K562 (cell line): ENCODE results near the gene AAK1. TPM values are rescaled to one million over a fixed set of nuclear protein-coding genes. Genes with fewer than 3 reads are reported as not detected.

ENCODE experiments used
- ATAC-seq: fragments of 200-7000 bp; cut with Tn5 transposase; 3 replicates; pipeline ENCODE4 v1.9.1; 2020; ENCODE audit warnings: moderate library complexity
- BruUV-seq: library from RNA; stranded (reverse); fragments of 400-500 nt; replicated peaks from 2 replicates; lab custom pipeline; 2021; lab: Mats Ljungman, UMichigan
- CTCF ChIA-PET: fragments of 300-600 bp; formaldehyde crosslinking; extraction: SDS; loops from one replicate; lab custom pipeline; 2021; ENCODE audit warnings: low intra/inter-chr PET ratio; lab: Yijun Ruan, JAX
- POLR2A ChIA-PET: fragments of 300-600, 350-650 bp; sonication (Branson Sonifier 250); formaldehyde crosslinking; extraction: SDS; loops from one replicate; lab custom pipeline; 2021; ENCODE audit warnings: antibody characterized with exemption, inconsistent platforms; lab: Yijun Ruan, JAX
- DNase-seq, 4 experiments: peaks; one replicate each; pipeline versions ENCODE4 v3.0.0 to v3.0.0-alpha.2; 2011 to 2018; ENCODE audit warnings: low spot score in 3 of 4, mixed read lengths in 3 of 4; ENCODE audit errors: extremely low read depth in 1 of 4
- FAIRE-seq: peaks from 2 replicates; lab custom pipeline; 2011; peaks lifted over from hg19 to GRCh38; lab: Jason Lieb, UNC
- H2AFZ ChIP-seq: 2 replicates; pipeline ENCODE4 v1.6.0; 2011; ENCODE audit warnings: low read depth, low read length, control low read depth, inconsistent platforms
- H3K27ac ChIP-seq: fragments of 200-600 bp; 3 replicates; pipeline ENCODE4 v1.8.0; 2011; ENCODE audit warnings: low read depth, mild to moderate bottlenecking, control low read depth, inconsistent platforms, low read length, moderate library complexity, mixed read lengths; ENCODE audit errors: extremely low read depth
- H3K27me3 ChIP-seq, 2 experiments: fragments of 300-600 bp in 1 of 2; 2 replicates in 1 of 2; 3 replicates in 1 of 2; pipeline versions ENCODE4 v1.6.0 to v1.8.0; 2011; ENCODE audit warnings: inconsistent platforms in 2 of 2, low read length in 2 of 2, mild to moderate bottlenecking in 1 of 2, mixed read lengths in 1 of 2, moderate library complexity in 1 of 2; ENCODE audit not compliant: control insufficient read depth in 2 of 2, insufficient read depth in 2 of 2
- H3K36me3 ChIP-seq: fragments of 300-600 bp; 3 replicates; pipeline ENCODE4 v1.8.0; 2011; ENCODE audit warnings: mild to moderate bottlenecking, low read length, inconsistent platforms; ENCODE audit not compliant: control insufficient read depth, insufficient read depth
- H3K4me1 ChIP-seq, 2 experiments: fragments of 200-600 bp in 1 of 2; replicated peaks in 1 of 2; 2 replicates in 1 of 2; 3 replicates in 1 of 2; pipeline versions ENCODE4 v1.5.1 to v1.8.0; 2011; ENCODE audit warnings: inconsistent platforms in 2 of 2, low read length in 2 of 2, mild to moderate bottlenecking in 1 of 2, mixed read lengths in 1 of 2, moderate library complexity in 1 of 2; ENCODE audit not compliant: control insufficient read depth in 2 of 2, insufficient read depth in 2 of 2
- H3K4me2 ChIP-seq: 2 replicates; pipeline ENCODE4 v1.6.1; 2011; ENCODE audit warnings: low read length, control low read depth, inconsistent platforms, mixed read lengths; ENCODE audit not compliant: insufficient read depth
- H3K4me3 ChIP-seq: fragments of 200-600 bp; sonication (generic), shearing (Covaris generic); 2 replicates; pipeline ENCODE4 v1.5.1; 2016; ENCODE audit warnings: control low read depth, inconsistent platforms
- H3K79me2 ChIP-seq: fragments of 200-600 bp; 3 replicates; pipeline ENCODE4 v1.8.0; 2011; ENCODE audit warnings: low read length, inconsistent platforms; ENCODE audit not compliant: control insufficient read depth, insufficient read depth
- H3K9ac ChIP-seq, 2 experiments: 2 replicates each; pipeline versions ENCODE4 v1.6.0 to v1.6.1; 2011; ENCODE audit warnings: low read depth in 2 of 2, low read length in 2 of 2, control low read depth in 1 of 2, inconsistent platforms in 1 of 2, mild to moderate bottlenecking in 1 of 2, mixed read lengths in 1 of 2; ENCODE audit not compliant: insufficient read depth in 1 of 2
- H3K9me1 ChIP-seq: one replicate; pipeline ENCODE4 v1.6.0; 2011; ENCODE audit warnings: inconsistent platforms, mild to moderate bottlenecking, low read length, moderate library complexity; ENCODE audit not compliant: control insufficient read depth, insufficient read depth
- H3K9me3 ChIP-seq: replicated peaks from 2 replicates; pipeline ENCODE4 v1.5.1; 2011; ENCODE audit warnings: low read depth, low read length, inconsistent platforms; ENCODE audit not compliant: control insufficient read depth, insufficient read depth
- H4K20me1 ChIP-seq: replicated peaks from 2 replicates; pipeline ENCODE4 v1.6.1; 2011; ENCODE audit warnings: low read length, inconsistent platforms, mixed read lengths; ENCODE audit not compliant: control insufficient read depth, insufficient read depth
- FOXA3 ChIP-seq, 2 experiments: fragments of 450-650 bp in 1 of 2; sonication (generic) in 1 of 2; formaldehyde crosslinking; IDR thresholded peaks in 1 of 2; conservative IDR thresholded peaks in 1 of 2; 2 replicates each; pipeline versions ENCODE4 v1.4.0 to v1.8.0; 2020 to 2022; ENCODE audit warnings: mild to moderate bottlenecking in 2 of 2, missing genetic modification reagents in 1 of 2
- WGBS: fragments of 100-300 bp; shearing (Covaris generic); methylation state at CpG from one replicate; pipeline ENCODE4 v1.1.6; 2016; ENCODE audit warnings: low coverage, mixed read lengths; ENCODE audit not compliant: insufficient coverage; ENCODE audit errors: missing lambda C conversion rate; 5-methylcytosine and 5-hydroxymethylcytosine counted together
- in situ Hi-C: fragments of 300-500 bp; cut with MboI; formaldehyde crosslinking; loops from 4 replicates; pipeline ENCODE4 v1.15.0; 2018; ENCODE audit warnings: inconsistent platforms, mixed read lengths
- intact Hi-C: fragments of 100-400 bp; cut with micrococcal nuclease; formaldehyde crosslinking; loops from 2 replicates; pipeline ENCODE4 v1.14.2; 2022
- polyA plus RNA-seq, 8 experiments: library from polyadenylated mRNA; depleted of rRNA in 4 of 8; stranded (reverse) in 5 of 8; unstranded in 3 of 8; fragments of >200 nt; fragmentation: Nextera tagmentation in 2 of 8; fragmentation: Illumina TruSeq in 1 of 8; extraction: Ambion mirVana in 2 of 8; extraction: Trizol in 1 of 8; gene quantifications; 2 replicates each; pipeline versions ENCODE4 v1.2.1 to v1.2.3, GENCODE V29; 2011 to 2014; ENCODE audit warnings: inconsistent platforms in 1 of 8, missing spikeins in 1 of 8
- total RNA-seq, 7 experiments: library from RNA; depleted of rRNA in 6 of 7; stranded (reverse); fragments of >200 nt in 6 of 7; fragmentation: Illumina TruSeq in 2 of 7; extraction: Trizol in 2 of 7; gene quantifications; 2 replicates each; pipeline versions ENCODE4 v1.2.1 to v1.2.3, GENCODE V29; 2011 to 2021; ENCODE audit warnings: low replicate concordance in 1 of 7
- TF ChIP-seq, protein P1 (sequence below): fragments of 200-800 bp; sonication (Bioruptor generic); IDR thresholded peaks from 2 replicates; pipeline ENCODE4 v1.6.1; 2016; ENCODE audit warnings: missing genetic modification characterization, missing compliant biosample characterization
- TF ChIP-seq, protein P2 (sequence below): fragments of 450-650 bp; IDR thresholded peaks from 2 replicates; pipeline ENCODE4 v1.6.1; 2016

The AAK1 gene
- total and polyA plus RNA-seq, 9 of the 15 experiments (the other 6 are each of a cell fraction or from before 2014, with no cell fraction given), result 0.89 to 17.1 (median 6.0) TPM

DNA sequence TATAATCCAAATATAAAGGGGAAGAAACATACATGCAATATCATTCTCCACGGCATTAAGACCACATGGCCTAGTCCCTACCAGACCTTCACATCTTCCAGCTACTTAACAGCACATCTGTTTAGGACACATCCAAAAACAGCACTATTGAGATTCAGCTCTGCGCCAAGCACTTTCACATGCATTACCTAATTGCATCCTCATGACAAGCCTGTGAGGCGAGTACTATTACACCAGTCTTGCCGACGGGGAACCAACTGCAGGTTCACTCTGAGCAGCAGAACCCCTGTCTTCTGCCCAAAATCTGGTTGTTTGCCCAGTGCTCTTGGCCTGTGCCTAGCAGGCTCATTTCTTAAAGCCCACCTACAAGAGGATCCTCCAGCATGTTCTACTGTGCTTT, 66.7 kb downstream of the AAK1 start (continued):
- TF ChIP-seq, protein P1, sequence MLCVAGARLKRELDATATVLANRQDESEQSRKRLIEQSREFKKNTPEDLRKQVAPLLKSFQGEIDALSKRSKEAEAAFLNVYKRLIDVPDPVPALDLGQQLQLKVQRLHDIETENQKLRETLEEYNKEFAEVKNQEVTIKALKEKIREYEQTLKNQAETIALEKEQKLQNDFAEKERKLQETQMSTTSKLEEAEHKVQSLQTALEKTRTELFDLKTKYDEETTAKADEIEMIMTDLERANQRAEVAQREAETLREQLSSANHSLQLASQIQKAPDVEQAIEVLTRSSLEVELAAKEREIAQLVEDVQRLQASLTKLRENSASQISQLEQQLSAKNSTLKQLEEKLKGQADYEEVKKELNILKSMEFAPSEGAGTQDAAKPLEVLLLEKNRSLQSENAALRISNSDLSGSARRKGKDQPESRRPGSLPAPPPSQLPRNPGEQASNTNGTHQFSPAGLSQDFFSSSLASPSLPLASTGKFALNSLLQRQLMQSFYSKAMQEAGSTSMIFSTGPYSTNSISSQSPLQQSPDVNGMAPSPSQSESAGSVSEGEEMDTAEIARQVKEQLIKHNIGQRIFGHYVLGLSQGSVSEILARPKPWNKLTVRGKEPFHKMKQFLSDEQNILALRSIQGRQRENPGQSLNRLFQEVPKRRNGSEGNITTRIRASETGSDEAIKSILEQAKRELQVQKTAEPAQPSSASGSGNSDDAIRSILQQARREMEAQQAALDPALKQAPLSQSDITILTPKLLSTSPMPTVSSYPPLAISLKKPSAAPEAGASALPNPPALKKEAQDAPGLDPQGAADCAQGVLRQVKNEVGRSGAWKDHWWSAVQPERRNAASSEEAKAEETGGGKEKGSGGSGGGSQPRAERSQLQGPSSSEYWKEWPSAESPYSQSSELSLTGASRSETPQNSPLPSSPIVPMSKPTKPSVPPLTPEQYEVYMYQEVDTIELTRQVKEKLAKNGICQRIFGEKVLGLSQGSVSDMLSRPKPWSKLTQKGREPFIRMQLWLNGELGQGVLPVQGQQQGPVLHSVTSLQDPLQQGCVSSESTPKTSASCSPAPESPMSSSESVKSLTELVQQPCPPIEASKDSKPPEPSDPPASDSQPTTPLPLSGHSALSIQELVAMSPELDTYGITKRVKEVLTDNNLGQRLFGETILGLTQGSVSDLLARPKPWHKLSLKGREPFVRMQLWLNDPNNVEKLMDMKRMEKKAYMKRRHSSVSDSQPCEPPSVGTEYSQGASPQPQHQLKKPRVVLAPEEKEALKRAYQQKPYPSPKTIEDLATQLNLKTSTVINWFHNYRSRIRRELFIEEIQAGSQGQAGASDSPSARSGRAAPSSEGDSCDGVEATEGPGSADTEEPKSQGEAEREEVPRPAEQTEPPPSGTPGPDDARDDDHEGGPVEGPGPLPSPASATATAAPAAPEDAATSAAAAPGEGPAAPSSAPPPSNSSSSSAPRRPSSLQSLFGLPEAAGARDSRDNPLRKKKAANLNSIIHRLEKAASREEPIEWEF (CRISPR knock-in tag), result no peak

DNA sequence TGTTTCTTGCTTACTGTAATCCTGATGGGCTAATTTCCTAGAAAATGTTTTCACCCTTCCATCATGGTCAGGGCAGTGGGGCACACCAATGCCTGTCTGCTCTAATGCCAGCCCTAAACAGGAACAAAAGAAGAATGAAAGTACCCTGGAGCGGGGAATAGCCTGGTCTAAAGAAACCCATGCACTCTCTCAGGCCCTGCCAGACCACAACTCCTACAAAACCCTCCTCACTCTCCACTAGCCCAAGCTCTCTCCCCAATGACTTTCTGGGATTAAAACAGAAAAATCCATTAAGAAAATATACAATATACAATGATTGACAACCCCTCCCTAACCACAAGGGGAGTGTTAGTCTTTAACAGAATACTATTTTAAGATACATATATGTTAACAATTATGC, 67.6 kb downstream of the AAK1 start:
- Histone ChIP-seq H3K9me3 (no peaks in the 10 kb centered on the region), H3K27me3 (no peaks in the 10 kb centered on the region), H3K36me3 (no peaks in the 10 kb centered on the region), H3K9ac (no peak overlapping the region), H3K4me2 (no peak overlapping the region), H3K27ac (no peak overlapping the region), H3K4me1 (no peaks in the 10 kb centered on the region; a peak in 1 of 5 replicates), H2AFZ (no peak overlapping the region), H3K9me1 (peaks cover 3% of the 10 kb centered on the region), H4K20me1 (no peaks in the 10 kb centered on the region), H3K79me2 (no peaks in the 10 kb centered on the region), H3K4me3 (no peak overlapping the region)
- FAIRE-seq (no peak), ATAC-seq (no peak), DNase-seq (no peak)
- intact Hi-C loops, result no loop called here
- CTCF ChIA-PET, result no interaction called here
- no TSS peak for BruUV-seq
- in situ Hi-C loops, result no loop called here
- TF ChIP-seq, protein P2, sequence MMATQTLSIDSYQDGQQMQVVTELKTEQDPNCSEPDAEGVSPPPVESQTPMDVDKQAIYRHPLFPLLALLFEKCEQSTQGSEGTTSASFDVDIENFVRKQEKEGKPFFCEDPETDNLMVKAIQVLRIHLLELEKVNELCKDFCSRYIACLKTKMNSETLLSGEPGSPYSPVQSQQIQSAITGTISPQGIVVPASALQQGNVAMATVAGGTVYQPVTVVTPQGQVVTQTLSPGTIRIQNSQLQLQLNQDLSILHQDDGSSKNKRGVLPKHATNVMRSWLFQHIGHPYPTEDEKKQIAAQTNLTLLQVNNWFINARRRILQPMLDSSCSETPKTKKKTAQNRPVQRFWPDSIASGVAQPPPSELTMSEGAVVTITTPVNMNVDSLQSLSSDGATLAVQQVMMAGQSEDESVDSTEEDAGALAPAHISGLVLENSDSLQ, result peak; percentile 36; the same call in 1 of the 2 replicates
- TF ChIP-seq FOXA3 (CRISPR knock-in tag; conservative IDR thresholded peaks at IDR 0.05 in 1 of 2, IDR thresholded peaks at IDR 0.05 in 1 of 2), result no peak
- WGBS, result 88% methylated on average over 1 of the region's 1 CpG
- POLR2A ChIA-PET, result interaction anchor here (1.0 kb wide), 1 partner anchor 14 kb away, joined by 3 read pairs; no protein-coding TSS in a partner anchor
